AG10803 (cell line): ENCODE data around the gene SLC1A5.

Experiments
- DNase-seq: peaks from one replicate; pipeline ENCODE4 v3.0.0; 2010; ENCODE audit warnings: low read depth
- H3K4me3 ChIP-seq: 2 replicates; pipeline ENCODE4 v1.5.1; 2011; ENCODE audit warnings: mild to moderate bottlenecking, low read length, control low read depth
- CTCF ChIP-seq: conservative IDR thresholded peaks from 2 replicates; pipeline ENCODE4 v1.5.1; 2011; ENCODE audit warnings: mild to moderate bottlenecking, low read length, control low read depth, inconsistent platforms

SLC1A5 gene

GRCh38 chr19:46797881-46798280 lies 9.5 kb upstream of the SLC1A5 start:
- TF ChIP-seq CTCF, result no peak

GRCh38 chr19:46791944-46792343 lies 3.5 kb upstream of the SLC1A5 start:
- TF ChIP-seq CTCF, result no peak
- no peak for DNase-seq
- H3K4me3 ChIP-seq, result no peak overlapping the region

More at GRCh38 chr19:46797881-46798280, 9.5 kb upstream of the SLC1A5 start:
- no peak overlapping the region for H3K4me3 ChIP-seq
- DNase-seq, result no peak

GRCh38 chr19:46789371-46789770 lies 977 bp upstream of the SLC1A5 start:
- no peak for TF ChIP-seq CTCF
- DNase-seq, result no peak
- H3K4me3 ChIP-seq, result no peak overlapping the region

- no peak for TF ChIP-seq CTCF
- no peak overlapping the region for H3K4me3 ChIP-seq
- DNase-seq, result no peak
Measured at GRCh38 chr19:46788968-46789338, 559 bp upstream of the SLC1A5 start.

- no peak for TF ChIP-seq CTCF
- peak overlapping the region; percentile 78 for H3K4me3 ChIP-seq
- peak; percentile 76 for DNase-seq
Measured at GRCh38 chr19:46787331-46788261, 798 bp downstream of the SLC1A5 start.

GRCh38 chr19:46787040-46787330 lies 1.4 kb downstream of the SLC1A5 start:
- no peak for TF ChIP-seq CTCF
- DNase-seq, result no peak
- peak overlapping the region; percentile 78 for H3K4me3 ChIP-seq
